ENCODE measurements around the gene SYT3.
"Not testable (repeated sequence)": the region's sequence is repeated elsewhere in the genome, so short reads cannot be mapped to it uniquely, and the experiment has no call there.

Gene SYT3

GRCh38 chr19:50633973-50634372, 5.7 kb downstream of the SYT3 start:
- DNase-seq: no peak

GRCh38 chr19:50633359-50633758, 6.3 kb downstream of the SYT3 start:
- DNase-seq: no peak

GRCh38 chr19:50632151-50632835, 7.4 kb downstream of the SYT3 start:
- DNase-seq: no peak

GRCh38 chr19:50629801-50630200, 9.9 kb downstream of the SYT3 start:
- no peak for DNase-seq

- no peak for DNase-seq
Observed at GRCh38 chr19:50629194-50629593, 10.5 kb downstream of the SYT3 start.

GRCh38 chr19:50628551-50628950, 11.1 kb downstream of the SYT3 start:
- DNase-seq: no peak

GRCh38 chr19:50628146-50628545, 11.5 kb downstream of the SYT3 start:
- no peak for DNase-seq

GRCh38 chr19:50626795-50627194, 12.9 kb downstream of the SYT3 start:
- no peak for DNase-seq

GRCh38 chr19:50626011-50626410, 13.7 kb downstream of the SYT3 start:
- no peak for DNase-seq

GRCh38 chr19:50624949-50625600, 14.6 kb downstream of the SYT3 start:
- no peak for DNase-seq

- DNase-seq: not testable (repeated sequence)
Observed at GRCh38 chr19:50620394-50620906, 19.2 kb downstream of the SYT3 start.

- DNase-seq: not testable (repeated sequence)
Observed at GRCh38 chr19:50619184-50619583, 20.5 kb downstream of the SYT3 start.

- DNase-seq: not testable (repeated sequence)
Observed at GRCh38 chr19:50618379-50618778, 21.3 kb downstream of the SYT3 start.

- not testable (repeated sequence) for DNase-seq
Observed at GRCh38 chr19:50612504-50613404, 26.9 kb downstream of the SYT3 start.

- DNase-seq: peak; percentile 11
Observed at GRCh38 chr19:50607874-50608785, 31.6 kb downstream of the SYT3 start.

- no peak for DNase-seq
Observed at GRCh38 chr19:50607388-50607787, 32.3 kb downstream of the SYT3 start.

- DNase-seq: not testable (repeated sequence)
Observed at GRCh38 chr19:50606059-50606836, 33.4 kb downstream of the SYT3 start.

- not testable (repeated sequence) for DNase-seq
Observed at GRCh38 chr19:50604264-50605073, 35.2 kb downstream of the SYT3 start.

- no peak for DNase-seq
Observed at GRCh38 chr19:50602935-50603334, 36.7 kb downstream of the SYT3 start.

- DNase-seq: no peak
Observed at GRCh38 chr19:50602496-50602895, 37.2 kb downstream of the SYT3 start.

- no peak for DNase-seq
Observed at GRCh38 chr19:50602089-50602422, 37.6 kb downstream of the SYT3 start.
